Endodermal cell (in vitro differentiated cells): Measurements from ENCODE around the gene CTNNA2. TPM values are rescaled to one million over a fixed set of nuclear protein-coding genes. Genes with fewer than 3 reads are reported as not detected.

ENCODE experiments used
- DNase-seq: peaks from one replicate; pipeline ENCODE4 v3.0.0-alpha.2; 2017
- H3K27ac ChIP-seq: 2 replicates; pipeline ENCODE4 v1.5.1; 2013; ENCODE audit warnings: mild to moderate bottlenecking, low read depth, low read length, moderate library complexity
- H3K27me3 ChIP-seq: 2 replicates; pipeline ENCODE4 v1.6.1; 2013; ENCODE audit warnings: mild to moderate bottlenecking, low read length, moderate library complexity; ENCODE audit not compliant: insufficient read depth, control insufficient read depth, poor library complexity, severe bottlenecking
- H3K36me3 ChIP-seq: 2 replicates; pipeline ENCODE4 v1.7.0; 2013; ENCODE audit warnings: mild to moderate bottlenecking, low read length, moderate library complexity; ENCODE audit not compliant: control insufficient read depth, insufficient read depth
- H3K4me1 ChIP-seq: one replicate; pipeline ENCODE4 v1.7.0; 2013; ENCODE audit warnings: low read length; ENCODE audit not compliant: control insufficient read depth, insufficient read depth
- H3K4me3 ChIP-seq: 2 replicates; pipeline ENCODE4 v1.5.1; 2013; ENCODE audit warnings: mild to moderate bottlenecking, low read length, moderate library complexity
- H3K9ac ChIP-seq: 2 replicates; pipeline ENCODE4 v1.6.1; 2013; ENCODE audit warnings: mild to moderate bottlenecking, low read length, moderate library complexity; ENCODE audit not compliant: poor library complexity, severe bottlenecking; ENCODE audit errors: extremely low read depth
- H3K9me3 ChIP-seq: 2 replicates; pipeline ENCODE4 v1.6.1; 2013; ENCODE audit warnings: mild to moderate bottlenecking, low read length, moderate library complexity; ENCODE audit not compliant: control insufficient read depth
- H3K27ac Mint-ChIP-seq: 2 replicates; pipeline ENCODE4 v1.8.0; 2020; ENCODE audit warnings: mixed read lengths
- H3K27me3 Mint-ChIP-seq: 2 replicates; pipeline ENCODE4 v1.8.0; 2021; ENCODE audit warnings: mild to moderate bottlenecking, mixed read lengths; ENCODE audit not compliant: insufficient read depth
- H3K36me3 Mint-ChIP-seq: 2 replicates; pipeline ENCODE4 v1.8.0; 2020; ENCODE audit warnings: low read depth, mixed read lengths
- H3K4me1 Mint-ChIP-seq: 2 replicates; pipeline ENCODE4 v1.8.0; 2020; ENCODE audit warnings: mixed read lengths
- H3K4me3 Mint-ChIP-seq: 2 replicates; pipeline ENCODE4 v1.8.0; 2020; ENCODE audit warnings: mild to moderate bottlenecking, moderate library complexity, mixed read lengths
- H3K9me3 Mint-ChIP-seq: 2 replicates; pipeline ENCODE4 v1.8.0; 2020; ENCODE audit warnings: mild to moderate bottlenecking, mixed read lengths
- WGBS, 2 experiments: methylation state at CpG; one replicate each; pipeline versions ENCODE4 v1.1.5 to v1.1.7; 2013; ENCODE audit warnings: missing lambda C conversion rate in 2 of 2, mixed read lengths in 1 of 2; ENCODE audit not compliant: insufficient coverage in 1 of 2, insufficient read length in 1 of 2; 5-methylcytosine and 5-hydroxymethylcytosine counted together
- total RNA-seq, 2 donors: library from RNA; stranded (reverse); fragmentation: NEBNext Ultra II Directional in 1 of 2; extraction: Animal tissue kit (Norgen Biotek cat#: 25700) in 1 of 2; gene quantifications; 2 replicates in 1 of 2; 3 replicates in 1 of 2; pipeline ENCODE4 v1.2.1, GENCODE V29; 2021
- TF ChIP-seq, protein P1 (sequence below): fragments of 200-600 bp; sonication (generic); conservative IDR thresholded peaks from 2 replicates; pipeline ENCODE4 v1.5.0; 2021; ENCODE audit warnings: antibody characterized with exemption, mild to moderate bottlenecking

CTNNA2 gene
- total RNA-seq, 2 donors from 2014 or later, result 7.7 to 9.8 TPM

- H3K36me3 Mint-ChIP-seq, result no peaks in the 10 kb centered on the region
- Histone ChIP-seq H3K27me3 (no peaks in the 10 kb centered on the region), H3K9me3 (no peaks in the 10 kb centered on the region), H3K4me3 (no peak overlapping the region), H3K9ac (no peak overlapping the region), H3K36me3 (no peaks in the 10 kb centered on the region), H3K4me1 (no peaks in the 10 kb centered on the region), H3K27ac (no peak overlapping the region)
- peaks cover 1% of the 10 kb centered on the region for H3K27me3 Mint-ChIP-seq
- H3K4me3 Mint-ChIP-seq, result no peak overlapping the region
- DNase-seq, result no peak
- TF ChIP-seq, protein P1, sequence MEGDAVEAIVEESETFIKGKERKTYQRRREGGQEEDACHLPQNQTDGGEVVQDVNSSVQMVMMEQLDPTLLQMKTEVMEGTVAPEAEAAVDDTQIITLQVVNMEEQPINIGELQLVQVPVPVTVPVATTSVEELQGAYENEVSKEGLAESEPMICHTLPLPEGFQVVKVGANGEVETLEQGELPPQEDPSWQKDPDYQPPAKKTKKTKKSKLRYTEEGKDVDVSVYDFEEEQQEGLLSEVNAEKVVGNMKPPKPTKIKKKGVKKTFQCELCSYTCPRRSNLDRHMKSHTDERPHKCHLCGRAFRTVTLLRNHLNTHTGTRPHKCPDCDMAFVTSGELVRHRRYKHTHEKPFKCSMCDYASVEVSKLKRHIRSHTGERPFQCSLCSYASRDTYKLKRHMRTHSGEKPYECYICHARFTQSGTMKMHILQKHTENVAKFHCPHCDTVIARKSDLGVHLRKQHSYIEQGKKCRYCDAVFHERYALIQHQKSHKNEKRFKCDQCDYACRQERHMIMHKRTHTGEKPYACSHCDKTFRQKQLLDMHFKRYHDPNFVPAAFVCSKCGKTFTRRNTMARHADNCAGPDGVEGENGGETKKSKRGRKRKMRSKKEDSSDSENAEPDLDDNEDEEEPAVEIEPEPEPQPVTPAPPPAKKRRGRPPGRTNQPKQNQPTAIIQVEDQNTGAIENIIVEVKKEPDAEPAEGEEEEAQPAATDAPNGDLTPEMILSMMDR, result no peak
- H3K27ac Mint-ChIP-seq, result no peak overlapping the region
- 92% methylated on average over 1 of the region's 1 CpG; no CpG with 5 or more reads in 1 of the 2 experiments for WGBS, 2 experiments
- H3K9me3 Mint-ChIP-seq, result peaks cover 3% of the 10 kb centered on the region
- H3K4me1 Mint-ChIP-seq, result no peaks in the 10 kb centered on the region
These were observed 216.7 kb downstream of the CTNNA2 start for GRCh38 chr2:79729532-79729931.

DNA sequence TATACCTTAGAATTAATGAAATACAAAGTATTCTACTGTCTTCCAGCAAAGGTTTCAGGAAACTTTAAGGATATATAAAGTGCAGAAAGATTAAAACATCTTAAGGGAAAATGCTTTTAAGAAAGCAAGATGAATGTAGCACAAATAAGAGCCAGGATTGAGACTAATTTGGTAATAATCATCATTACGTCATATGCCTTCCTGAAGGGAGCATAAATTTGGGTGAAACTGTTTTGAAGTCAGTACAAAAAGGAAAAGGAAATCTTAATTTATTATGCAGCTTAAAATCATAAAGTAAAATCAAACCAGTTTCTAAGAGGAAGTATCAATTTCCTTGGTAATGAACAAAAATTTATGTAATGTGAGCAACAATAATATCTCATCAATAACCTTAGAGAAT is 221.7 kb downstream of the CTNNA2 start:
- H3K9me3 ChIP-seq, result no peaks in the 10 kb centered on the region
- no peaks in the 10 kb centered on the region for H3K36me3 Mint-ChIP-seq
- H3K27ac ChIP-seq, result no peak overlapping the region
- WGBS, 2 experiments, result 96% methylated on average over 1 of the region's 1 CpG; no CpG with 5 or more reads in 1 of the 2 experiments
- TF ChIP-seq, protein P1, result no peak
- H3K4me3 Mint-ChIP-seq, result no peak overlapping the region
- no peak for DNase-seq
- no peaks in the 10 kb centered on the region for H3K36me3 ChIP-seq
- no peak overlapping the region for H3K27ac Mint-ChIP-seq
- no peaks in the 10 kb centered on the region for H3K9me3 Mint-ChIP-seq
- H3K9ac ChIP-seq, result no peak overlapping the region
- H3K4me3 ChIP-seq, result no peak overlapping the region
- H3K27me3 ChIP-seq, result peaks cover 18% of the 10 kb centered on the region
- no peaks in the 10 kb centered on the region for H3K4me1 Mint-ChIP-seq
- H3K27me3 Mint-ChIP-seq, result peaks cover 10% of the 10 kb centered on the region
- H3K4me1 ChIP-seq, result no peaks in the 10 kb centered on the region

GRCh38 chr2:79740879-79741443 is 228.1 kb downstream of the CTNNA2 start:
- peaks cover 65% of the 10 kb centered on the region for H3K27me3 ChIP-seq
- H3K4me3 Mint-ChIP-seq, result no peak overlapping the region
- H3K27me3 Mint-ChIP-seq, result peaks cover 47% of the 10 kb centered on the region
- H3K9ac ChIP-seq, result no peak overlapping the region
- H3K9me3 Mint-ChIP-seq, result no peaks in the 10 kb centered on the region
- no peak overlapping the region for H3K27ac ChIP-seq
- no peaks in the 10 kb centered on the region for H3K4me1 ChIP-seq
- H3K9me3 ChIP-seq, result no peaks in the 10 kb centered on the region
- no peak overlapping the region for H3K4me3 ChIP-seq
- no peak for DNase-seq
- H3K36me3 ChIP-seq, result no peaks in the 10 kb centered on the region
- H3K4me1 Mint-ChIP-seq, result peaks cover 3% of the 10 kb centered on the region
- H3K36me3 Mint-ChIP-seq, result no peaks in the 10 kb centered on the region
- 89% methylated on average over 5 to 6 of the region's 6 CpGs for WGBS, 2 experiments
- TF ChIP-seq, protein P1, result no peak
- H3K27ac Mint-ChIP-seq, result no peak overlapping the region
